RWPE1 (cell line): Measurements from ENCODE around the gene UQCC5.
A peak's percentile ranks its signal among the peaks of the same experiment; 100 is the strongest.

ENCODE experiments used
- CTCF ChIA-PET: fragments of 350-600 bp; sonication (Branson Sonifier 250); formaldehyde crosslinking; extraction: SDS; loops from one replicate; lab custom pipeline; 2021; lab: Yijun Ruan, JAX
- POLR2A ChIA-PET: fragments of 400-600 bp; formaldehyde crosslinking; extraction: SDS; loops from one replicate; lab custom pipeline; 2020; ENCODE audit warnings: antibody characterized with exemption; ENCODE audit not compliant: low non-redundant PET; lab: Yijun Ruan, JAX
- DNase-seq: peaks from one replicate; pipeline ENCODE4 v3.0.0; 2012; ENCODE audit warnings: low spot score
- H3K27ac ChIP-seq: fragments of 450-650 bp; 2 replicates; pipeline ENCODE4 v1.5.1; 2017
- TF ChIP-seq, protein P1 (sequence below): fragments of 450-650 bp; conservative IDR thresholded peaks from 2 replicates; pipeline ENCODE4 v1.5.1; 2017; ENCODE audit warnings: low read depth, mild to moderate bottlenecking

The UQCC5 gene

DNA sequence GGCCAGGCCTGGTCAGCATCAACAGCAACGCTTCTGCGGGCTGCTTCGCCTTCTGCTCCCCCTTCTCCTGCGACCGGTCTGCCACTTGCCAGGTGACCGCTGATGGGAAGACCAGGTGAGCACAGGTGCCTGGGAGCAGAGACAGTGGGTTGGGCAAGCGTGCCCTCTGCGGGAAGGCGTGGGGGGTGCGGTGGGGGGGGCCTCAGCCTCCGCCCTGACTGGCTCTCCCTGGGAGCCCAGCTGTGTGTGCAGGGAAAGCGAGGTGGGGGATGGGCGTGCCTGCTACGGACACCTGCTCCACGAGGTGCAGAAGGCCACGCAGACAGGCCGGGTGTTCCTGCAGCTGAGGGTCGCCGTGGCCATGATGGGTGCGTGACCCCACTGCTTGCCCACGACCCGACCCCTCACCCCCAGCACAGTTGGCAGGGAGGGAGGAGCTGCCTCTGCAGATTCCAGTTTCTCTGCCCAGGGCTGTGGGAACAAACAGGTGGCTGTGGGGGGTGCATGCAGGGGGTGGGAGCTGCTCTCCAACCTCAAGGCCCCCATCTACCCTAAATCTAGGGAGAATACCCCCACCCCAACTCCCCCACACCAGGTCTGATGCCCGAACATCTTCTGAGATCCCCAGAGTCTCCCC is 32.5 kb upstream of the UQCC5 start:
- ChIA-PET POLR2A (no interaction called here), CTCF (no interaction called here)
- no peak for DNase-seq
- TF ChIP-seq, protein P1, sequence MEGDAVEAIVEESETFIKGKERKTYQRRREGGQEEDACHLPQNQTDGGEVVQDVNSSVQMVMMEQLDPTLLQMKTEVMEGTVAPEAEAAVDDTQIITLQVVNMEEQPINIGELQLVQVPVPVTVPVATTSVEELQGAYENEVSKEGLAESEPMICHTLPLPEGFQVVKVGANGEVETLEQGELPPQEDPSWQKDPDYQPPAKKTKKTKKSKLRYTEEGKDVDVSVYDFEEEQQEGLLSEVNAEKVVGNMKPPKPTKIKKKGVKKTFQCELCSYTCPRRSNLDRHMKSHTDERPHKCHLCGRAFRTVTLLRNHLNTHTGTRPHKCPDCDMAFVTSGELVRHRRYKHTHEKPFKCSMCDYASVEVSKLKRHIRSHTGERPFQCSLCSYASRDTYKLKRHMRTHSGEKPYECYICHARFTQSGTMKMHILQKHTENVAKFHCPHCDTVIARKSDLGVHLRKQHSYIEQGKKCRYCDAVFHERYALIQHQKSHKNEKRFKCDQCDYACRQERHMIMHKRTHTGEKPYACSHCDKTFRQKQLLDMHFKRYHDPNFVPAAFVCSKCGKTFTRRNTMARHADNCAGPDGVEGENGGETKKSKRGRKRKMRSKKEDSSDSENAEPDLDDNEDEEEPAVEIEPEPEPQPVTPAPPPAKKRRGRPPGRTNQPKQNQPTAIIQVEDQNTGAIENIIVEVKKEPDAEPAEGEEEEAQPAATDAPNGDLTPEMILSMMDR: no peak
- no peak overlapping the region for H3K27ac ChIP-seq

DNA sequence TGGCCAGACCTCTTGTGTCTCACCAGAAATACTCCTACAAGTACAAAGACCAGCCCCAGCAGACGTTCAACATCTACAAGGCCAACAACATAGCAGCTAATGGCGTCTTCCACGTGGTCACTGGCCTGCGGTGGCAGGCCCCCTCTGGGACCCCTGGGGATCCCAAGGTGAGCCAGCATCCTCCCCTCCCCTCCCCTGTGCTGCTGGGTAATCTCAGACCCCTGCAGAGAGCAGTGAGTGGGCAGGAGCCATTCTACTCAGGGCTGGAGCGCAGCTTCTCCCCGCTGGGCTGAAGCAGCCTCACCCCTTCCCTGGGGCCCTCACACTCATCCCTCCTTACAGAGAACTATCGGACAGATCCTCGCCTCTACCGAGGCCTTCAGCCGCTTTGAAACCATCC is 31.4 kb upstream of the UQCC5 start:
- POLR2A ChIA-PET: no interaction called here
- no peak overlapping the region for H3K27ac ChIP-seq
- TF ChIP-seq, protein P1: no peak
- CTCF ChIA-PET: no interaction called here
- DNase-seq: no peak

DNA sequence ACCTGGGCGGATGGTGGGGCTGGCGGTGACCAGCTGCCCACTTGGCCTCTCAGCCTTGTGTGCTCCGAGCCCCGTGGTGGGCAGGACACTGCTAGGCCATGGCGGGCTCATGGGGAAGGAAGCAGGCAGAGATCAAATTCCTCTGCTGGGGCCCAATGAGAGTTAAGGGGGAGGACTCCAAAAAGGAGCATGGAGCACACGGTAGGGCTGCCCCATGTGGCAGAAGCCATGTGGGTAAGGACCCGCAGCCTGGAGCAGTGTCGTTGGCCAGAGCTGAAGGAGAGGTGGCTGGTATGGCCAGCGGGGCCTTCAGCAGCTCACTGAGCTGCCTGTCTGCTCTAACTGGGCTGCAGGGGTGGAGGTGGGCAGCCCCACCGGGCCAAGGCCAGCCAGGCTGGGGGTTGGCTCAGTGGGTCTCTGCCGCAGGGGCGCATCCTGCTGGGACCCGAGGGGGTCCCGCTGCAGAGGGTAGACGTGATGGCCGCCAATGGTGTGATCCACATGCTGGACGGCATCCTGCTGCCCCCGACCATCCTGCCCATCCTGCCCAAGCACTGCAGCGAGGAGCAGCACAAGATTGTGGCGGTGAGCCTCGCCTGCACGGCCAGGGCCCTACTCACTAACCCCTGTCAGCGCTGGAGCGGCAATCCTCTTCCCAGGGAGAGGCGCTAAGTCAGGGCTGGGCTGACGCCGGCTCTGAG is 30.0 kb upstream of the UQCC5 start:
- ChIA-PET POLR2A (no interaction called here), CTCF (no interaction called here)
- DNase-seq: no peak
- TF ChIP-seq, protein P1: no peak
- peak overlapping the region; percentile 51 for H3K27ac ChIP-seq

DNA sequence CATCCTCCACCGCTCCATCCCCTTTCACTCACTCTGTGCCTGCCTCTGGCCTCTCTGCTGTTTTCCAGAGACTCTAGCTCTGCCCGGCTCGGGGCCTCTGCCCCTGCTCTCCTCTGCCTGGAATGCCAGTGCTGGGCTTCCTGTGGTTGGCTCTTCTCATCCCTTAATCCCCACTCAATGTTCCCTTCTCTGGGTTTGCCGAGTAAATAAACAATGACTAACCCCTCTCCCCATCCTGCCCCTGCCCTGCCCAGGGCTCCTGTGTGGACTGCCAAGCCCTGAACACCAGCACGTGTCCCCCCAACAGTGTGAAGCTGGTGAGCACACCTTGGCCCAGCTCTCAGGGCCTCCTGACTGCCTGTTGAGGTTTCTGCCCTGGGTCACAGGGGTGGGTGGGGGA is 29.0 kb upstream of the UQCC5 start:
- ChIA-PET CTCF (no interaction called here), POLR2A (no interaction called here)
- peak; percentile 69 for DNase-seq
- peak overlapping the region; percentile 51 for H3K27ac ChIP-seq
- TF ChIP-seq, protein P1: no peak

DNA sequence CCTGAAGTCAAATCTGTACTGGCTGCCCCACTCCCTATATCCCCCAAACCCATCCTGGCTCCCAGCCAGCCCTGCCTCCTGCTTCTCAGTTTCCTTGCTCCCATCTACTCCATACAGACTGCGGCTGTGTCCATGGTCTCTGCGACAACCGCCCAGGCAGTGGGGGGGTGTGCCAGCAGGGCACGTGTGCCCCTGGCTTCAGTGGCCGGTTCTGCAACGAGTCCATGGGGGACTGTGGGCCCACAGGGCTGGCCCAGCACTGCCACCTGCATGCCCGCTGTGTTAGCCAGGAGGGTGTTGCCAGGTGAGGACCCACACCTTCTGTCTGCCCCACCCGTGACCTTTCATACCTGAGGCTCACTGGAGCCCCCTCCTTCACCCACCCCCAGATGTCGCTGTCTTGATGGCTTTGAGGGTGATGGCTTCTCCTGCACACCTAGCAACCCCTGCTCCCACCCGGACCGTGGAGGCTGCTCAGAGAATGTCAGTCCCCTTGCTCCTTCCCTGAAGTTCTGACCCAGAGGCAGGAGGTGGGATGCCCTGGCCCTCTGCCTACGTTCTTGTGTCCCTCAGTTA is 26.6 kb upstream of the UQCC5 start:
- no peak overlapping the region for H3K27ac ChIP-seq
- DNase-seq: no peak
- ChIA-PET CTCF (no interaction called here), POLR2A (no interaction called here)
- TF ChIP-seq, protein P1: no peak

DNA sequence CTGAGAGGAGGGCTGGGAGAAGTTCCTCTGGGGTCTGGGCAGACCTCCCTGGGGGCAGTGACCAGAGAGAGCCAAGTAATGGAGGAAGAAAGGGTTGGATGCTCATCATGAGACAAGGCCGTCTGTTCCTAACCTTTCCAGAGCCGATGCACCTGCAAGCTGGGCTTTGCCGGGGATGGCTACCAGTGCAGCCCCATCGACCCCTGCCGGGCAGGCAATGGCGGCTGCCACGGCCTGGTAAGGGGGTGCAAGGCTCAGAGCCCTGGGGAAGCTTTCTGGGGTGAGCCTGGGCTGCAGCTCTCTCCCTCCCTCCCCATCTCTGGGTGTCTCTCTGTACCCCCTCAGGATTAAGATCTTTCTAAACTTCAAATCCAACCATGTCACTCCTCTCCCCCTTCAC is 24.9 kb upstream of the UQCC5 start:
- DNase-seq: no peak
- TF ChIP-seq, protein P1: no peak
- POLR2A ChIA-PET: no interaction called here
- CTCF ChIA-PET: no interaction called here
- no peak overlapping the region for H3K27ac ChIP-seq
